Omental fat pad (tissue), 4 donors: ENCODE measurements around the gene PDE4DIP. TPM values are rescaled to one million over a fixed set of nuclear protein-coding genes. Genes with fewer than 3 reads are reported as not detected.
"Not testable (repeated sequence)": the region's sequence is repeated elsewhere in the genome, so short reads cannot be mapped to it uniquely, and the experiment has no call there.

ENCODE experiments used
- ATAC-seq: fragments of 150-250 bp; one replicate; pipeline ENCODE4 v1.9.1; 2016; ENCODE audit warnings: mild to moderate bottlenecking, moderate library complexity; ENCODE audit not compliant: low FRiP score
- DNase-seq: peaks from one replicate; pipeline ENCODE4 v3.0.0-alpha.2; 2019; ENCODE audit warnings: low spot score
- total RNA-seq, 4 donors: library from RNA; depleted of rRNA; stranded (reverse); fragments of >200 nt; gene quantifications; one replicate each; pipeline ENCODE4 v1.1.0, GENCODE V29; 2016

Gene PDE4DIP
- total RNA-seq, 4 donors from 2014 or later, result 54.1 to 83.5 (median 59.1) TPM

DNA sequence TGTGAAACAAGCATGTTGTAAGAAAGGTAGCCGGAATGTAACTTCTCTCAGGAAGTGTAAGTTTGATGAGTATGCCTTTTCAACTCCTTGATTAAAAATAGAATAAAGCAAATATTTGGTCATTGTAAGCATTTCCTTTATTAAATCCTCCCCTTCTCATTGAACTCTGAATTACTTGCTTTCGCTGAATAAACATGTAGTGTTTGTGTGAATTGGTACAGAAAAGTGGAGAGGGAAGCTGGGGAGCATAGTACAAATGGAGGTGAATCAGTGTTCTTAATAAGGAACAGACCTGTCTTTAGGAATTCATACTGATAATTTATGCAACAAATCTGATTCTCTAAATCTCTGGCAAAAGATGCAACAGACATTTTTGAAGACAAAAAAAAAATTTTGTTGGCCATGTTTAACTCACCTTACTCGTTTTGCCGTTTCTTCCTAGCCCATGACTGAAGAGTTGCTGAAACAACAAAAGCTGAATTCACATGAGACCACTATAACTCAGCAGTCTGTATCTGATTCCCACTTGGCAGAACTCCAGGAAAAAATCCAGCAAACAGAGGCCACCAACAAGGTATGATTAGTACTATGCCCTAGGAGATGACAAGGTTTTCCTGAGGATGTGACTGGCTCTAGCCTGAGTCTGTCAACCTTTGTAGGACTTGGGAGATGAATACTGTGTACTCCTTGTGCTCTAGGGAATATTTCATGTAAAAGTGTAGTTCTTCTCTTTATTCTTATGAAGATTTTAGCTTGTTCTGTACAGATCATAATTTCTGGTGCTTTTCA lies 116.2 kb downstream of the PDE4DIP start:
- not testable (repeated sequence) for DNase-seq, ATAC-seq

DNA sequence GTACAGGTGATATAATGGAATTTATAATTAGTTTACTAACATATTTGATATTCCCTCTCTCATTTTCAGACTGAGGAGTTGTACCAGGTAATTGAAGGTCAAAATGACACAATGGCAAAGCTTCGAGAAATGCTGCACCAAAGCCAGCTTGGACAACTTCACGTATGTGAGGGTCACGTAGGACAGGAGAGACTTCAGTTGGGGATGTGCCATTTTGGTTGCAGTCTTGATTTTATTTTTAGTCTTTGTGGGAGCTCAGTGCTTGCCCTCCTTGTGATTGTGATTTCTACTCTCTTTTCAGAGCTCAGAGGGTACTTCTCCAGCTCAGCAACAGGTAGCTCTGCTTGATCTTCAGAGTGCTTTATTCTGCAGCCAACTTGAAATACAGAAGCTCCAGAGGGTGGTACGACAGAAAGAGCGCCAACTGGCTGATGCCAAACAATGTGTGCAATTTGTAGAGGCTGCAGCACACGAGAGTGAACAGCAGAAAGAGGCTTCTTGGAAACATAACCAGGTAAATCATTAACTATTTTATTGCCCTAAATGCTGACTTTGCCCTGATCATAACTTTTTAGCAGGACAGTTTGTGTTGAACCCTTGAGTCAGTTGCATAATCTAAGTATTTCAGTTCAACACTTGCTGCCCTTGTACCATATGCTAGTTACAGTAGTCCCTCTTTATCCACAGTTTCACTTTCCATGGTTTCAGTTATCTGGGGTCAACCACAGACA lies 118.1 kb downstream of the PDE4DIP start:
- not testable (repeated sequence) for DNase-seq, ATAC-seq

DNA sequence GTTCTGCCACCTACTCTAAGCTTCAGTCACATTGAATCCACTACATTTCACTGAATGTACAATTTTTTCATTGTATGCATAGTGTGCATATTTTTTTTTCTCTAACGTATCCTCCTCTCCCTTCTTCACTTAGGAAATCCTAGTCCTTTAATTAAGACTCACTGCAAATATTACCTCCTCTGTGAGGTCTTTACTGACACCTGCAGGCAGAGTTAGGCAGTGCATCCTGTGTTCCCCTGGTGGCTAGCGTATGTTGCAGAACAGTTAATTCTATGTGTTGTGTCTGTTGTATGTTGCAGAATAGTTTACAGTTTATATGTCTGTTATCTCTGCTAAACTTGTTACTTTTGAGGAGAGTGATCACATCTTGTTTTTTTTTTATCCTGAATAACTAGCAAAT lies 121.9 kb downstream of the PDE4DIP start:
- peak; percentile 92 for ATAC-seq
- not testable (repeated sequence) for DNase-seq

DNA sequence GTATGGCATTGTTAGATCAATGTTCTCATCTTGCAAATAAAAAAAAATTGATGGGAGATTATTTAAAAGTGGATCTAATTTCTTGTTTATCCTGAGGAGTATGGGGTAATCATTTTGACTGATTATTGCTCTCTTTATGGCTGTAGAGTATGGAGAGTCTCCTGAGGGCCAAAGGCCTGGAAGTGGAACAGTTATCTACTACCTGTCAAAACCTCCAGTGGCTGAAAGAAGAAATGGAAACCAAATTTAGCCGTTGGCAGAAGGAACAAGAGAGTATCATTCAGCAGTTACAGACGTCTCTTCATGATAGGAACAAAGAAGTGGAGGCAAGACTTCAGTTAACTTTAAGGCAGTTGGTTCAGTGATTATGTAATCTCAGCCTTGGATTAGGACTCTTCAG lies 123.4 kb downstream of the PDE4DIP start:
- not testable (repeated sequence) for ATAC-seq, DNase-seq

DNA sequence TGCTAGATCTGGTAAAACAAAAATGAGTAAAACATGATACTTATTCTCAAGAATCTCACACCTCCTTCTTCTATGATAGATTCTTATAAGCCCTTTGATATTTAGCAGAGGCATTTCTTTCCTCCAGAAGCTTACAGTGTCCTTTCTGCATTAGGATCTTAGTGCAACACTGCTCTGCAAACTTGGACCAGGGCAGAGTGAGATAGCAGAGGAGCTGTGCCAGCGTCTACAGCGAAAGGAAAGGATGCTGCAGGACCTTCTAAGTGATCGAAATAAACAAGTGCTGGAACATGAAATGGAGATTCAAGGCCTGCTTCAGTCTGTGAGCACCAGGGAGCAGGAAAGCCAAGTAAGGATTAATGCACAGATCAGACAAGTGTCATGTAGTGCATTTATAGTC lies 124.5 kb downstream of the PDE4DIP start:
- ATAC-seq, DNase-seq: not testable (repeated sequence)

DNA sequence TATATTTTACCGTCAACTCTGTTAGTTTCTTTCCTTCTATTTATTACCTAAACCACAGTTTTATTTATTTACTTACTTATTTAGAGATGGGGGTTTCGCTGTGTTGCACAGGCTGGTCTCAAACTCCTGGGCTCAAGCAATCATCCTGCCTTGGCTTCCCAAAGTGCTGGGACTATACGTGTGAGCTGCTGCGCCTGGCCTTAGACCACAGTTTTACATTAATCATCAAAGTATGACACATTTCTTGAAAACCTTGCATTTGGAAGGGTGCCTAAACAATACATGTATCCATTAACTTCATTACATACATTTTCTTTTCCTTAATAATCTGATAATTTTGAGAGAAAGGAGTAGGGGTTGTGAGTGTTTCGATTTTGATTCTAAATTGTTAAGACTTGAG lies 124.9 kb downstream of the PDE4DIP start:
- DNase-seq, ATAC-seq: not testable (repeated sequence)

DNA sequence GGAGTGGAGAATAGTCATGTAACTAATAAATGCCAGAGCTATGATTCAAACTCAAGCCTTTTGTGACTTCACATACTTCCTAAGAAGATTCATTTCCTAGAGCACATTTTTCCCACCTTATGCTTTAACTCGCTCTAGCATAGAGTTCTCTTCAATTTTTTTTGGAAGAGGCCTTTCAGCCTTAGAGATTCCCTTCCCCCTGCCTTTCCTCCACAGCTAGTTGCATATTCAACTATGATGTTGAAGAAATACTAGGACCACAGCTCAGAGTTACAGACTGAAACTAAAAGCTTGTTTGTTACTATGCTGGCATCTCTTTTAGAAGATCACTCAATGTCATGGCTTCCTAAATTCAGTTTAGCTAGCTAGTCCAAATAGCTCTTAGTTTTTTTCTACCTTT lies 131.2 kb downstream of the PDE4DIP start:
- not testable (repeated sequence) for DNase-seq, ATAC-seq

DNA sequence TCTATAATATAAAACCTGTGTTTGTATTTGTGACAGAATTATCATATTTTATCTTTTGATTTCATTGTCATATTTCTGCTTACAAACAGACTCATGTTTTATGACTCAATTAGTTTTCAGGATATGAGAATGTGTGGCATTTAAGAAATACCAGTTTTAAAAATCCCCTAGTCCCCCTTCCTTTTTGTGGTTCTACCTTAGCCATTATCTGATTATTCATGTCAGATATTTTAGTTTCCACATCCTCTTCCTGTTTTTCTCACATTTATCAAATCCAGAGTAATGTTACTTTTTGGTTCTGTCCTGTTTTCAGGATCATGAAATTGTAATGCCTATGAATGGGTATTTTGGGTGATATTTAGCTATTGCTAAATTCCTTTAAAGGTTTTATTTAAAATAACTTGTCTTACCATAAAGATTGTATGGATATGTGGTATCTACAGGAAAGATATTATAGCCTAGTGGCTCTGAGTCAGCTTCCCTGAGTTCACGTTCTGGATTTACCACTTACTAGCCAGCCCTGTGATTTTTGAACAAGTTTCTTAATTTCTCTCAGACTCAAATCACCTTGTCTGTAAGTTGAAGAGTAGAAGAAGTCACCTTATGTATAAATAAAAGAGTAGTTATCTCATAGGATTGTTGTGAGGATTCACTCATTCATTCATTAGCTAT lies 131.8 kb downstream of the PDE4DIP start:
- DNase-seq, ATAC-seq: not testable (repeated sequence)

DNA sequence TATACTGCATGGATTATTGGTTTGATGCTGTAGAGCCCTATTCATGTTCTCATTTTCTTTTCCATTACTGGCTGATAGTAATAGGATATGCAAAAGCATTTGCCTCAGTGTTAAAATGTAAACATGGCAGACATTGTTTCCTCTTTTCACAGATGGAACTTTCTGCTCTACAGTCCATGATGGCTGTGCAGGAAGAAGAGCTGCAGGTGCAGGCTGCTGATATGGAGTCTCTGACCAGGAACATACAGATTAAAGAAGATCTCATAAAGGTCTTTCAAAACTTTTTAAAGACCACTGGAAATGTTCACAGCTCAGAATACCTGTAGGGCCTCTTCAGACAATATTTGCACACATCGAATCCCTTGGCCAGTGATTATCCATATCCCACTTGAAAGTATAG lies 133.6 kb downstream of the PDE4DIP start:
- DNase-seq, ATAC-seq: not testable (repeated sequence)

DNA sequence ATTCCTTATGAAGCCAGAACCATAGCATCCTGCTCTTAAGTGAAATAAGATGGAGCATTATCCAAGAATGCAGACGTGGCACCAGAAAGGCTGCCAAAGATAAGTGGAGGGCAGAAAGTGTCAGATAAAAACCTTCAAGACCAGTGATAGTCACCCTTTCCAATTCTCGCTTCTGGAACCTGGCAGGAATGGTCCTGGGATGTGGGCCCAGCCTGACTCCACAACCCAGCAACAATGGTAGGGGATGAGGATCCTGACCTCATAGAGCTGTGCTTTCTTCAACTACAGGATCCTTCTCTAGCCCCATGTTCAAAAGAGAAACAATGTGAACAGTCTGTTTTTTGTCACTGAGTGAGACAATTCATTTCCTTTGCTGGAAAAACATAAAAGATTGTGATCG lies 145.2 kb downstream of the PDE4DIP start:
- not testable (repeated sequence) for ATAC-seq, DNase-seq

DNA sequence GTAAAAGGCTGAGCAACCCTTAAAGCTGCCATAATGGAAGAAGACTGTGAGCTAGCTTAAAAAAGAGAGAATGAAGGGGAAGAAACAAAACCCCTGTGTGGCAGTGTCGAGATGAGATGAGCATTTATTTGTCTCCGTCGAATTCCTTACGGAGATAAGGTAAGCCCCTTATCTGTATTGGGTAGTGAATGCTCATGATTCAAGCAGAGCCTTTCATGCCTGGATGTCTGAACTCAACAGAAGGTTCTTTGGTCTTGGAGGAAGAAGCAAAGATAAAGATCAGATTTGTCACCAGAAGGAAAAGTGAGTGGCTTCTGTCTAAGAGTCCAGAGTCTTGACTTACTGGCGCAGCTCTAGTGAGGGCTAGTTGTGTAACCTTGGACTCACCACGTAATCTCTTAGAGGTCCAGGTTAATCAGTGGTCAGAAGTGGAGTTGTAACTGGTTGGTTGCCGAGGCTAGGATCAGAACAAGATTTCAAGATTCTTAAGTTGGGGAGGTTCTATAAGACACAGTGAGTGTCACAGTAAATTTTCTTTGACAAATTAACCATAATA lies 146.1 kb downstream of the PDE4DIP start:
- not testable (repeated sequence) for DNase-seq

DNA sequence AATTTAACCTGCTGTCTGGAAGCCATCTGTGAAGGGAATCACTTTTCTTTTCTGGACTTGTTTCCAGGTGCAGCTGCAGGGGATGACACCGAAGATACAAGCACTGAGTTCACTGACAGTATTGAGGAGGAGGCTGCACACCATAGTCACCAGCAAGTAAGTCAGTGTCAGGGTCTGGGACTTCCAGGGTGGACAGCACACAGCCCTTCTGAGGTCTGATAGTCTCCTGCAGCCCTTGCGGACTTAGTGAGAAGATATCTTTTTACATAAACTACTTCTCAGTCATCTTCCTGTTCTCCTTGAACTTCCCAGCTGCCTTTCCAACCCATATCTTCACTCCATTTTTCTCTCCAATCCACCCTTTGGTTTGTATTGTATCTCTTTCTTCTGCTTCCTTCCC lies 147.6 kb downstream of the PDE4DIP start:
- not testable (repeated sequence) for DNase-seq, ATAC-seq

More for the DNA sequence above, 146.1 kb downstream of the PDE4DIP start:
- ATAC-seq, result not testable (repeated sequence)

DNA sequence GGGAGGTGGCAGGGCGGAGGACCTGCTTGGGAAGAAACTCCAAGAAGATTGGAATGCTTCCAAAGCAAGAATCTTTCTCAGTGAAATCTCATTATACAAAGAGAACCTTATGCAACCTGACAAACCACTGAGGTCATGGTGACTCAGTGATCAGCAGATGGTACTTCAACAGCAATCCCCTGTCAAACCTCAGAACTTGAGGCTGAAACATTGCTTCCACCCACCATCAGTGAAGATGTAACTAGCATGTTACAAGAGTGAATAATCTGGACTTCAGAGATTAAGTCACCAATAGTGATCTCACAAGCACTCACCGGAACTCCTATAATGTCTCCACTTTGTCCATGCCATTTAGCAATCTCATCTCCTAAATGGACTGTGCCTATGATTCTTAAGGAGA lies 148.1 kb downstream of the PDE4DIP start:
- peak; percentile 63 for ATAC-seq
- not testable (repeated sequence) for DNase-seq

DNA sequence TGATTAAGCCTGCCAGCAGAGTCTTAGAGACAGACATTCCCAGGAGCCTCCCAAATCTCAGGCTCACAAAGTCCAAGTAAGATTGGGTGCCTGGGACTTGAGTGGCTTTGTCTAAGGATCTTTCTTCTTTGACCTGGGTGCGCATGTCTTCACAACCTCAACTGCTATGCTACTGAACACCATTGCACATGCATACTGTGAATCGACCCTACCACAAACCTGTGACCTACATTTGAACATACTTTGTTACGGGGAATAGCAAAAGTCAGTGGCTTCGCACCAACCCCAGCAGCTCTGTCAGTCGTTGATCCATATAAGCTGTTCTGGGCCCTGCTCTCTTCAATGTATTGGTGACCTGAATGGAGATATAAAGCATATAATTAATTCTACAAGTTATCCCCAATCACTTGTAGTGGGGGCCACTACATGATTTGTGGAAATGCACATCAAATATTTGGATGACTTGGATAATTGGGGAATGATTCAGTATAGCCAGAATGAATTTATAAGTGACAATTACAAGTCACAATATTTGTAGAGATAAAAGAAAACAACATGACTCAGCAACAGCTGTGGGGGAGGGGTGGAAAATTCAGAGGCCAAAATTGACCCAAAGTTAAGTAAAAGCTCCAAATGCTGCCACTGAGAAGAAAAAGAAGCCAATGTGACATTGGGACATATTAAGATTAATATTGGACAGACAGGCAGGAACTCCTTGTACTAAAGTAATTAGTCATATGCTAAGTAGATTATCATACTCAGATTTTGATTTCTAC lies 152.4 kb downstream of the PDE4DIP start:
- DNase-seq, ATAC-seq: not testable (repeated sequence)

DNA sequence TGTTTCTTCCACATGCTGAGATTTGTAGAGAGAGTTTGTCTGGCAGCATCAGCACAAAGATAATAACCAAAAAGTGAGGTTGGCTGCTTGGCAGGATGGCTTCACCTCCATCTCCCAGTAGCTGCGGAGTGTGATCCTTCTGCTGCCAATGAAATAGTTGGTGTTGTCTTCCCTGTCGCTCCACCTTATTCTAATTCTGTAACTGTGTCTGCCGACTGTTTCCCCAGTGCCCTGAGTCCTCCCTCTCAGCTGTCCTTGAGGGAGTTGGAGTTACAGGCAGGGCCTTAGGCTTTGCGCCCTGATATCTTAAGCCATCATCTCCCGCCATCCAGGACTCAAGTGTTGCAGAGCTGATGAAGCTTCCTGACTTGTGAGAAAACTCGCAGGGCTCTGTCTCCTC lies 153.2 kb downstream of the PDE4DIP start:
- not testable (repeated sequence) for DNase-seq

DNA sequence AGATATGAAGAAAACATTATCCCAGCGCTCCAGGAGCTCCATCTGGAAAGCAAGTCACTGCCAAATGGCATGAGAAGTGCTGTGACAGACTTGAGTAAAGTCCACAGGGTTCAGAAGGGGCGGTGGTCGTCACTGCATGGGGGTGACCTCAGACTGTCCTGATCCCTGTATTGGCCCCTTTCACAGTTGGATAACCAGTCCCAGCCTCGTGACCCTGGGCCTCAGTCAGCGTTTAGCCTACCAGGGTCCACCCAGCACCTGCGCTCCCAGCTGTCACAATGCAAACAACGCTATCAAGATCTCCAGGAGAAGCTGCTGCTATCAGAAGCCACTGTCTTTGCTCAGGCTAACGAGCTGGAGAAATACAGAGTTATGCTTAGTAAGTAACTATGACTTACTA lies 158.4 kb downstream of the PDE4DIP start:
- not testable (repeated sequence) for DNase-seq, ATAC-seq

More for the DNA sequence above, 153.2 kb downstream of the PDE4DIP start:
- ATAC-seq, result not testable (repeated sequence)

DNA sequence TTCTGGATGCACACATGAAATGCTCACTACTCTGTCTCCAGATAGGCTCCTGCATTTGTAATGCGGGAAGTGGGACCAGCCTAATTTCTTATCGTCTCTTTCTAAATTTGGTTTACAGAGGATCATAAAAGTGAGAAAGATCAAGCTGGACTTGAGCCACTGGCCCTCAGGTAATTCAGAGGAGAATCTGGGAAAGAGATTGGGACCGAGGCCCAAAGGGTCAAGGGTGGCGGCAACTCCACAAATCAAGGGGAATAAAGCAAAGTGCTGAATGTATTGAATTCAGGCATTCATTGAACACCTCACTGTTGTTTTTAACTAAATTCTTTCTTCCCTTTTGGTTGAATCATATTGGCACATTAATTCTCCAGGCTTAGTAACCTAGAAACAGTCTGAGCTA lies 164.1 kb downstream of the PDE4DIP start:
- not testable (repeated sequence) for DNase-seq, ATAC-seq

DNA sequence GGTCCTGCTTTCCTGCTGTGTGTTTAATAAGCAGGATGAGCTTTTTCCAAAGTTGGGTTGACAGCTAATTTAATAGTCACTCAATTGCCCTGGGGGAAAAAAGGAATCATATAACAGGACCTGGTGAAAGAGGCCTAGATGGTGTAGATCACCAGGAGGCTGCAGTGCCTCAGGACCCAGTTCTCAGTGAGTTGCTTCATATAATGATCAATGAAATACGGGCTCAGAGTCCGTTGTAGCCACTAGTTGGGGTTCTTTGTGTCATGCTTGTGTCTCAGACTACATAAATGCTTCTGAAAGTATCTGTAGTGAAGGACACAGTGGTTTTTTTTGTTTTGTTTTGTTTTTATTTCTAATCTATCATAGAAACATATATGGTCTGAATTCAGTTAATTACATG lies 164.5 kb downstream of the PDE4DIP start:
- not testable (repeated sequence) for DNase-seq, ATAC-seq

DNA sequence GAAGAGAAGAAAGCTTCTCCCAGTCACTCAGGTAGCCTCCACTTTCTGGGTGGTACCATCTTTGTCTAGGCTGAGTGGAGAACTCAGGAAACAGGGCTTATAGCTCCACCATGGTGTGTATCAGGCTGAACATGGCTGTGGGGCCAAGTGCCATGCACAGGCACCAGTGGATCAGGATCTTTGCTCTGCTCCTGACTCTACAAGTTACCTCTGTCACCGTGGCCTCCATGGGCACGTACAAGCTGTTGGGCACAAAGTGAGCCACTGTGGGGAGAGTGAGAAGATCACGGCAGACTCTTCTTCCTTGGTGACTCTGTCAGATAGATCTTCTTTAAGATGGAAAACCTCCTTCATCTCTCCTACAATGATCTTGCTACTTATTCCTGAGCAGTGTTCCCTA lies 165.5 kb downstream of the PDE4DIP start:
- not testable (repeated sequence) for ATAC-seq, DNase-seq
